AG10803 (cell line): ENCODE measurements around the gene GLP1R.

Source experiments
- DNase-seq: peaks from one replicate; pipeline ENCODE4 v3.0.0; 2010; ENCODE audit warnings: low read depth
- H3K4me3 ChIP-seq: 2 replicates; pipeline ENCODE4 v1.5.1; 2011; ENCODE audit warnings: mild to moderate bottlenecking, low read length, control low read depth
- TF ChIP-seq, protein P1 (sequence below): conservative IDR thresholded peaks from 2 replicates; pipeline ENCODE4 v1.5.1; 2011; ENCODE audit warnings: mild to moderate bottlenecking, low read length, control low read depth, inconsistent platforms

Gene GLP1R

DNA sequence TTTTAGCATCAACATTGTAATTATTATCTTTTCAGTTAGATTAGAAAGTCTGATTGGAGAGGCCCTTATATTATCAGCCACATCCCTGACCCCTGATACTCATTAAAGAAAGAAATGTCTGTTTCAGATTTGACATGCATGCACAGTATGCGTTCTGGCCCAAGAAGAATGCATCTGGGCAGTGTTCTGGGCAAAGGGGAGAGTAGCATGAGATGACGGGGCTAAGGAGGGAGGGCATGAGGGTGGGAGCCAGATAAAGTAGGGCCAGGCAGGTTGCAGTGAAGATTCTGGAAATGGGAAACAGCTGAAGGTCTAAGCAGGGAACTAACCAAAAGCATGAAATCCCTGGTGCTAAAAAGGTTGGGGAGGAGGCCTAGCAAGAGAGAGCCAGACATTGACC is 59.1 kb downstream of the GLP1R start:
- no peak for DNase-seq
- TF ChIP-seq, protein P1, sequence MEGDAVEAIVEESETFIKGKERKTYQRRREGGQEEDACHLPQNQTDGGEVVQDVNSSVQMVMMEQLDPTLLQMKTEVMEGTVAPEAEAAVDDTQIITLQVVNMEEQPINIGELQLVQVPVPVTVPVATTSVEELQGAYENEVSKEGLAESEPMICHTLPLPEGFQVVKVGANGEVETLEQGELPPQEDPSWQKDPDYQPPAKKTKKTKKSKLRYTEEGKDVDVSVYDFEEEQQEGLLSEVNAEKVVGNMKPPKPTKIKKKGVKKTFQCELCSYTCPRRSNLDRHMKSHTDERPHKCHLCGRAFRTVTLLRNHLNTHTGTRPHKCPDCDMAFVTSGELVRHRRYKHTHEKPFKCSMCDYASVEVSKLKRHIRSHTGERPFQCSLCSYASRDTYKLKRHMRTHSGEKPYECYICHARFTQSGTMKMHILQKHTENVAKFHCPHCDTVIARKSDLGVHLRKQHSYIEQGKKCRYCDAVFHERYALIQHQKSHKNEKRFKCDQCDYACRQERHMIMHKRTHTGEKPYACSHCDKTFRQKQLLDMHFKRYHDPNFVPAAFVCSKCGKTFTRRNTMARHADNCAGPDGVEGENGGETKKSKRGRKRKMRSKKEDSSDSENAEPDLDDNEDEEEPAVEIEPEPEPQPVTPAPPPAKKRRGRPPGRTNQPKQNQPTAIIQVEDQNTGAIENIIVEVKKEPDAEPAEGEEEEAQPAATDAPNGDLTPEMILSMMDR = no peak
- H3K4me3 ChIP-seq = no peak overlapping the region

- TF ChIP-seq, protein P1 = no peak
- DNase-seq = no peak
- H3K4me3 ChIP-seq = no peak overlapping the region
These were observed 59.7 kb downstream of the GLP1R start for GRCh38 chr6:39108041-39108839.

- TF ChIP-seq, protein P1 = no peak
- no peak overlapping the region for H3K4me3 ChIP-seq
- DNase-seq = no peak
These were observed 62.7 kb downstream of the GLP1R start for GRCh38 chr6:39111280-39111679.

GRCh38 chr6:39113788-39114187 is 65.2 kb downstream of the GLP1R start:
- TF ChIP-seq, protein P1 = no peak
- peak overlapping the region; percentile 85 for H3K4me3 ChIP-seq
- DNase-seq = no peak

GRCh38 chr6:39114388-39114703 is 65.8 kb downstream of the GLP1R start:
- no peak for DNase-seq
- TF ChIP-seq, protein P1 = no peak
- H3K4me3 ChIP-seq = peak overlapping the region; percentile 85

DNA sequence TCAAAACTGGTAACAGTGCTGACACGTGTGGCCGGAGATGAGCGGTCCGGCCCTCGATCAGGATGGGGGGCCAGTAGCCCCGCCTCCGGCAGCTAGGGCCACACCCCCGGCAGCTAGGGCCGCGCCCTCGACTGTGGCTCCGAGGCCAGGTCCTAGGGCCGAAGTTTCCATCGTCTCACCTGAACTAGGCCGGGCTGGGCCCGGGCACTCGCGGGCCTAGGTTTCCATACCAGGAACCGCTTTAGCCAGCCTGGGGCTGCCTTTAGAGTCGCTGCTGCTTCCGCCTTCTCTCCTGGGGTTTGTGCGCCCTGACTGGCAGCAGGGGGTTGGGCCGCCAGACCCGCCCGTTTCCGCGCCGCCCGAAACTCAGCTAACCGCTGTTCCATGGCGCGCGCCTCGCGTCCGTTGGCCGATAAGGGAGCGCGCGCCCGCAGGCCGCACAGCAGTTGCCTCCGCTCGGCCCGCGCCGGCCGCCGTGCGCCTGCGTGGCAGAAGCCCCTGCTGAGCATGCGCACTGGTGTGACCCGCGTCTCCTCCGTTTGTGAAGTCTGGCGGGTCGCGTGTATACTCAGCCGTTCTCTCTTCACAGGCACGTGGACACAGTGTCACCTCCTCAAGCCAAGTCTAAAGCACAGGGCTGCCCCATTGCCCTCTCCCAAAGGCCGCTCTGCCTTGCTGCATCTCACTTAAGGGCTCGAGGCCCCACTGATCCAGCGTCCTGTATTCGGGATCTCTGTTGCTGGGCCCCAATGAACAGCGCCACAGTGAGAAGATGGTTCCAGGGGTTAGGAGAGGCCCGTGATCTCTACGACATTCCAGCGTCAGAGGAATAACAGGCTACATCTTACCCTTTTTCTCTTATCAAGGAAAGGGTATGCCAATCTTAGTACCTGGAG is 66.4 kb downstream of the GLP1R start, which contains the start of gene SAYSD1:
TSS of gene SAYSD1 (minus strand) at position 483 of the 896 bp plus-strand sequence. CDS start at position 386, 97 bp downstream.
- TF ChIP-seq, protein P1 = no peak
- DNase-seq = peak; percentile 89
- peak within 1 kb of the TSS; percentile 85 for H3K4me3 ChIP-seq
